PC-3 (cell line): ENCODE results near the gene RPN1.

ENCODE experiments used
- EZH2phosphoT487 ChIP-seq: fragments of 300-600 bp; sonication (generic); IDR thresholded peaks from 2 replicates; pipeline ENCODE4 v1.6.1; 2018; ENCODE audit warnings: mild to moderate bottlenecking, antibody characterized with exemption, low read length, borderline replicate concordance
- TF ChIP-seq, protein P1 (sequence below): fragments of 300-600 bp; sonication (generic); conservative IDR thresholded peaks from 2 replicates; pipeline ENCODE4 v1.5.1; 2017; ENCODE audit warnings: antibody characterized with exemption, low read depth, mild to moderate bottlenecking, low read length

GRCh38 chr3:128572644-128573105, 77.9 kb downstream of the RPN1 start:
- no peak for TF ChIP-seq EZH2phosphoT487
- TF ChIP-seq, protein P1, sequence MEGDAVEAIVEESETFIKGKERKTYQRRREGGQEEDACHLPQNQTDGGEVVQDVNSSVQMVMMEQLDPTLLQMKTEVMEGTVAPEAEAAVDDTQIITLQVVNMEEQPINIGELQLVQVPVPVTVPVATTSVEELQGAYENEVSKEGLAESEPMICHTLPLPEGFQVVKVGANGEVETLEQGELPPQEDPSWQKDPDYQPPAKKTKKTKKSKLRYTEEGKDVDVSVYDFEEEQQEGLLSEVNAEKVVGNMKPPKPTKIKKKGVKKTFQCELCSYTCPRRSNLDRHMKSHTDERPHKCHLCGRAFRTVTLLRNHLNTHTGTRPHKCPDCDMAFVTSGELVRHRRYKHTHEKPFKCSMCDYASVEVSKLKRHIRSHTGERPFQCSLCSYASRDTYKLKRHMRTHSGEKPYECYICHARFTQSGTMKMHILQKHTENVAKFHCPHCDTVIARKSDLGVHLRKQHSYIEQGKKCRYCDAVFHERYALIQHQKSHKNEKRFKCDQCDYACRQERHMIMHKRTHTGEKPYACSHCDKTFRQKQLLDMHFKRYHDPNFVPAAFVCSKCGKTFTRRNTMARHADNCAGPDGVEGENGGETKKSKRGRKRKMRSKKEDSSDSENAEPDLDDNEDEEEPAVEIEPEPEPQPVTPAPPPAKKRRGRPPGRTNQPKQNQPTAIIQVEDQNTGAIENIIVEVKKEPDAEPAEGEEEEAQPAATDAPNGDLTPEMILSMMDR, result peak; percentile 66
